Esophagus muscularis mucosa (tissue), 4 donors: ENCODE measurements around the gene FRMD4A.

ENCODE experiments used
- CTCF ChIP-seq, 3 experiments: fragments of 200-600 bp in 2 of 3; fragments of 450-650 bp in 1 of 3; sonication (generic) in 2 of 3; IDR thresholded peaks; one replicate each; pipeline ENCODE4 v1.5.1; 2017 to 2019; ENCODE audit warnings: antibody characterized with exemption in 3 of 3, mild to moderate bottlenecking in 2 of 3, moderate library complexity in 1 of 3
- EP300 ChIP-seq: sonication (generic); formaldehyde crosslinking; IDR thresholded peaks from one replicate; pipeline ENCODE4 v1.6.1; 2017; ENCODE audit warnings: antibody characterized with exemption
- POLR2AphosphoS5 ChIP-seq, 2 donors: sonication (generic); formaldehyde crosslinking; IDR thresholded peaks; one replicate each; pipeline ENCODE4 v1.6.1; 2017; ENCODE audit warnings: antibody characterized with exemption in 2 of 2

- TF ChIP-seq EP300 = no peak
- no peak for TF ChIP-seq CTCF (IDR thresholded peaks at IDR 0.05)
- TF ChIP-seq POLR2AphosphoS5 (IDR thresholded peaks at IDR 0.05) = no peak
Observed at GRCh38 chr10:13984647-13985155, 346.0 kb downstream of the FRMD4A start.
